ENCODE data around the gene RASA3.

The RASA3 gene

DNA sequence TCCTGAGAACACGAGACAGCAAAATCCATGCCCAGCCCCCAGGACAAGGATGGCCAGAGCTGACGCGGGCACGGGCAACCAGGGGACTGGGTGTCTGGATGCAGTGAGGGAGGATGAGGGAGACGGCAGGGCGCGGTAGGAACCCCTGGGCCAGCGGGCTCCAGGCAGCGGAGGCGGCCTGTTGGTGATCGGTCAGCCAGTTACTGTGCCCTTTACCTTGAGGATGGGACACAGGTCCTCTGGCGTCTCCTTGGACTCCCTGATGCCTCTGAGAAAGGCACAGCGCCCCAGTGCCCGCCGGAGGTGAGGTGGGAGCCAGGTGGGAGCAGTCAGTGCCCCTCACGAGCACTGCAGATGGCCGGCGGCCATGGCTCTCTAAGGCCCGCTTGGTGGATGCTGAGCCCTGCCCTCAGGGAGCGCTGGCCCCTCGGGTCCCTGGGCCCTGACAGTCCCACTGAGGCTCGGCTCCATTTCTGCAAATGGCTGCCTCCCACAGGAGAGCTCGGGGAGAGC, 189.8 kb downstream of the RASA3 start:
- no peaks in the 10 kb centered on the region for H3K79me2 ChIP-seq (ENCODE audit: insufficient read depth, low read length)
- H3K4me1 ChIP-seq (ENCODE audit: insufficient read depth, low read length): no peaks in the 10 kb centered on the region
- no peak overlapping the region for H3K4me2 ChIP-seq (ENCODE audit: insufficient read depth, low read length)
- TF ChIP-seq EZH2 (IDR thresholded peaks at IDR 0.05; ENCODE audit: borderline replicate concordance, low read depth, low read length, severe bottlenecking) (no peak), CTCF (IDR thresholded peaks at IDR 0.05; ENCODE audit: borderline replicate concordance, extremely low read depth, low read length, poor library complexity, severe bottlenecking) (no peak)
- H4K20me1 ChIP-seq (ENCODE audit: insufficient read depth, low read length): no peaks in the 10 kb centered on the region; the same call in 1 of the 2 replicates
- DNase-seq (no peak), ATAC-seq (ENCODE audit: insufficient read depth, low read depth) (no peak)
- no peaks in the 10 kb centered on the region for H3K36me3 ChIP-seq (ENCODE audit: insufficient read depth, low read length)
- no peak overlapping the region for H2AFZ ChIP-seq (ENCODE audit: low read depth, low read length)
- no peak overlapping the region for H3K4me3 ChIP-seq (ENCODE audit: low read depth in 1 of 2, low read length in 2 of 2)
- H3K9me3 ChIP-seq (ENCODE audit: insufficient read depth, low read length, severe bottlenecking): no peaks in the 10 kb centered on the region
- H3K27ac ChIP-seq (ENCODE audit: low read length): no peak overlapping the region
- H3K9ac ChIP-seq (ENCODE audit: low read depth, low read length): no peak overlapping the region
- H3K27me3 ChIP-seq (ENCODE audit: insufficient read depth, low read length, poor library complexity): no peaks in the 10 kb centered on the region

DNA sequence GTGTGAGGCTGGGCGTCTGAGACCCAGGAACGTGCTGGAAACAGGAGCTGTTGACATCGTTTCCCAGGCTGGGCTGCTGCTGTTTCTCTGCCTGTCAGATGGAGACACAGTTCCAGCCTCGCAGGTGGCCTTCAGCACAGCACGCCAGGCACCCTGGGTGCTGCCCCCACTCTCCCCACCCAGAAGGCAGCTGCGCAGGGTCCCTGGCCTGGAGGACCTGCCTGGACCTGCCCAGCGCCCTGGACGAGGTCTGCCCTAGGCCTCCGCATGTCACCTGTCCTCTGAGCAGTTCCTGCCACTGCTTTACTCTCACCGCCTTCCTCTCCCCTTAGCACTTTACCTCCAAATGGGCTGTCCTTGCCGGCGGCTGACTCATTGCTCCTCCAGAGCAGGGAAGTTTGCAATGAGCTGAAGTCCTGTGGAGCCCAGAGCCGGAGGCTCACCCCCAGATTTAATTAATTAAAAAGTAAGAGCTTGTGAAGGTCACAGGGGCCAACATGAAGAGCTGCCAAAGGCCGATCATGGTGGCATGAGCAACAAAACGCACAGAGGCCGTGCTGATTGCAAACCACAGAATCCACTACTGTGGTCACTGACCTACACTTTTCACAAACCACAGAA, 190.7 kb downstream of the RASA3 start:
- no peak for DNase-seq
- H3K79me2 ChIP-seq (ENCODE audit: insufficient read depth, low read length): no peaks in the 10 kb centered on the region
- no peak for ATAC-seq (ENCODE audit: insufficient read depth, low read depth)
- H3K4me1 ChIP-seq (ENCODE audit: insufficient read depth, low read length): no peaks in the 10 kb centered on the region
- TF ChIP-seq CTCF (IDR thresholded peaks at IDR 0.05; ENCODE audit: borderline replicate concordance, extremely low read depth, low read length, poor library complexity, severe bottlenecking) (no peak), EZH2 (IDR thresholded peaks at IDR 0.05; ENCODE audit: borderline replicate concordance, low read depth, low read length, severe bottlenecking) (no peak)
- no peaks in the 10 kb centered on the region; the same call in 1 of the 2 replicates for H4K20me1 ChIP-seq (ENCODE audit: insufficient read depth, low read length)
- H3K9me3 ChIP-seq (ENCODE audit: insufficient read depth, low read length, severe bottlenecking): no peaks in the 10 kb centered on the region
- H3K9ac ChIP-seq (ENCODE audit: low read depth, low read length): no peak overlapping the region
- no peak overlapping the region for H3K27ac ChIP-seq (ENCODE audit: low read length)
- no peaks in the 10 kb centered on the region for H3K27me3 ChIP-seq (ENCODE audit: insufficient read depth, low read length, poor library complexity)
- no peak overlapping the region for H3K4me2 ChIP-seq (ENCODE audit: insufficient read depth, low read length)
- no peaks in the 10 kb centered on the region for H3K36me3 ChIP-seq (ENCODE audit: insufficient read depth, low read length)
- no peak overlapping the region for H2AFZ ChIP-seq (ENCODE audit: low read depth, low read length)
- no peak overlapping the region for H3K4me3 ChIP-seq (ENCODE audit: low read depth in 1 of 2, low read length in 2 of 2)

- Histone ChIP-seq H3K4me2 (ENCODE audit: insufficient read depth, low read length) (no peak overlapping the region), H3K4me1 (ENCODE audit: insufficient read depth, low read length) (no peaks in the 10 kb centered on the region)
Measured at GRCh38 chr13:113939944-113940297, 192.5 kb downstream of the RASA3 start.

More at GRCh38 chr13:113939944-113940297, 192.5 kb downstream of the RASA3 start:
- H3K4me3 ChIP-seq (ENCODE audit: low read depth in 1 of 2, low read length in 2 of 2): no peak overlapping the region
- ATAC-seq (ENCODE audit: insufficient read depth, low read depth): no peak
- H3K36me3 ChIP-seq (ENCODE audit: insufficient read depth, low read length): no peaks in the 10 kb centered on the region
- no peaks in the 10 kb centered on the region for H3K9me3 ChIP-seq (ENCODE audit: insufficient read depth, low read length, severe bottlenecking)
- H2AFZ ChIP-seq (ENCODE audit: low read depth, low read length): no peak overlapping the region
- H4K20me1 ChIP-seq (ENCODE audit: insufficient read depth, low read length): no peaks in the 10 kb centered on the region; the same call in 1 of the 2 replicates
- H3K79me2 ChIP-seq (ENCODE audit: insufficient read depth, low read length): no peaks in the 10 kb centered on the region
- no peak overlapping the region for H3K27ac ChIP-seq (ENCODE audit: low read length)
- no peak overlapping the region for H3K9ac ChIP-seq (ENCODE audit: low read depth, low read length)
- H3K27me3 ChIP-seq (ENCODE audit: insufficient read depth, low read length, poor library complexity): no peaks in the 10 kb centered on the region
- TF ChIP-seq CTCF (IDR thresholded peaks at IDR 0.05; ENCODE audit: borderline replicate concordance, extremely low read depth, low read length, poor library complexity, severe bottlenecking) (no peak), EZH2 (IDR thresholded peaks at IDR 0.05; ENCODE audit: borderline replicate concordance, low read depth, low read length, severe bottlenecking) (no peak)
- DNase-seq: no peak

All from DND-41 (cell line).